ENCODE data around the gene GNAO1. TPM values are rescaled to one million over a fixed set of nuclear protein-coding genes. Genes with fewer than 3 reads are reported as not detected.

Gene GNAO1
- total RNA-seq, 1 donor from 2014 or later = 0.53 TPM

DNA sequence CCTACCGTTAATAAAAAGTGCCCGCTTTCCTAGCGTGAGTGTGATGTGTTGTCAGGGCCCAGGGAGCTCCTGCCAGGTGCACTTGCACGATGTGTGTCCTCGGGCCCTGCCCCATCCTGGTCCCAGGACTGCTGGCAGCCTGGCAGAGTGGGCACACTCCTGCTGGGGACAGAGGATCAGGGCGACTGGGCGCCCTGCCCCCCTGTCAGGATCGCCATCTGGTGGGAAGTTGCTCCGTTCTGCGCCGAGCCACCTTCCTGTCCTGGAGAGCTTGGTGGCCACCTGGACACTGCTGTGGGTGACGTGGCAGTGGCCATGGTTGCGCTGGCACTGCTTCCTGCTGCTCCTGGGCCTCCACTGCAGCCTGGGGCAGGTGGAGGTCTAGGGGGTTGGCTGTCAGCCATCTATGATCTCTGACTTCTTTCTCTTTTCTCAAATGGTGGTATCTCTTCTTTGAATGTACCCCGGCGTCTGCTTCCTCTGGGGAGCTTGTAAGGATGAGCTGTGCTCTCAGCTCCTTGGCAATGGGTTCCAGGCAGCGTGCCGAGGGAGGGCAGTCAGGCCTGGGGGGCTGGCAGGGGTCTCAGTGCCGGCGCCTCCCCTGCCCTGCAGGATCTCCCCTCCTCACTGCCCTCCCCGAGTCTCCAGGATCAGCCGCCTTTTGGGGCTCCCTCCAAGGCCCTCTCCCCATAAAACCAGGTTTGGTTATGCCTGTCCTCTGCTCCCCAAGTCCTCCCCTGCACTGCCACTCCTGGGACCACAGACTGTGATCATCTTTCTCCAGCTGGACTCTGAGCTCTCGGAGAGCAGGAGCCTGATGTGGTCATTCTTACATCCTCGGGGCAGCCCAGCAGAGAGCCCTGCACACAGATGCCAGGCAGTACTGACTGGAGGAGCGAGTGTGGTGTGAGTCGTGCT is 157.1 kb downstream of the GNAO1 start:
- no peaks in the 10 kb centered on the region for H3K9me3 ChIP-seq
- no peak overlapping the region for H3K27ac ChIP-seq
- no peak overlapping the region for H3K4me3 ChIP-seq
- H3K27me3 ChIP-seq = no peaks in the 10 kb centered on the region
- DNase-seq (ENCODE audit: low spot score in 2 of 2) = no peak
- H3K36me3 ChIP-seq = no peaks in the 10 kb centered on the region
- intact Hi-C loops (cut with DNase I) = no loop called here
- no peaks in the 10 kb centered on the region for H3K4me1 ChIP-seq
- TF ChIP-seq, protein P1, sequence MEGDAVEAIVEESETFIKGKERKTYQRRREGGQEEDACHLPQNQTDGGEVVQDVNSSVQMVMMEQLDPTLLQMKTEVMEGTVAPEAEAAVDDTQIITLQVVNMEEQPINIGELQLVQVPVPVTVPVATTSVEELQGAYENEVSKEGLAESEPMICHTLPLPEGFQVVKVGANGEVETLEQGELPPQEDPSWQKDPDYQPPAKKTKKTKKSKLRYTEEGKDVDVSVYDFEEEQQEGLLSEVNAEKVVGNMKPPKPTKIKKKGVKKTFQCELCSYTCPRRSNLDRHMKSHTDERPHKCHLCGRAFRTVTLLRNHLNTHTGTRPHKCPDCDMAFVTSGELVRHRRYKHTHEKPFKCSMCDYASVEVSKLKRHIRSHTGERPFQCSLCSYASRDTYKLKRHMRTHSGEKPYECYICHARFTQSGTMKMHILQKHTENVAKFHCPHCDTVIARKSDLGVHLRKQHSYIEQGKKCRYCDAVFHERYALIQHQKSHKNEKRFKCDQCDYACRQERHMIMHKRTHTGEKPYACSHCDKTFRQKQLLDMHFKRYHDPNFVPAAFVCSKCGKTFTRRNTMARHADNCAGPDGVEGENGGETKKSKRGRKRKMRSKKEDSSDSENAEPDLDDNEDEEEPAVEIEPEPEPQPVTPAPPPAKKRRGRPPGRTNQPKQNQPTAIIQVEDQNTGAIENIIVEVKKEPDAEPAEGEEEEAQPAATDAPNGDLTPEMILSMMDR (IDR thresholded peaks at IDR 0.05) = no peak

DNA sequence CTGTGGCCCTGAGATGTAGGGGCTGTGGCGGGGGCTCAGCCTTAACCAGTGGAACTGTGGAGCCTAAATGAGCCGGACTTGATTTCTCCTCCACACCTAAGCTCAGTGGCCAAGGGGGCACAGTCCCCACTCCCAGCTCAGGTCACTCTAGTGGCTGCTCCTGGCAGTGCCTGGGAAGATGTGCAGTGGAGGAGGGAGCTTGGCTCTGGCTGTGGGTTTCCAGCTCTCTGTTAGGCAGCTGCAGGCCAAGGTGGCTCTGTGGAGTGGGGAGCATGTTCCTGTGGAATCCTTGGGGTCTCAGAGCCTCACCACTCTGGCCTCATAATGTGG is 157.8 kb downstream of the GNAO1 start:
- Histone ChIP-seq H3K27me3 (no peaks in the 10 kb centered on the region), H3K9me3 (no peaks in the 10 kb centered on the region), H3K4me1 (no peaks in the 10 kb centered on the region), H3K27ac (no peak overlapping the region), H3K4me3 (no peak overlapping the region), H3K36me3 (no peaks in the 10 kb centered on the region)
- intact Hi-C loops (cut with DNase I) = no loop called here
- DNase-seq (ENCODE audit: low spot score in 2 of 2) = no peak
- TF ChIP-seq, protein P1 (IDR thresholded peaks at IDR 0.05) = no peak

DNA sequence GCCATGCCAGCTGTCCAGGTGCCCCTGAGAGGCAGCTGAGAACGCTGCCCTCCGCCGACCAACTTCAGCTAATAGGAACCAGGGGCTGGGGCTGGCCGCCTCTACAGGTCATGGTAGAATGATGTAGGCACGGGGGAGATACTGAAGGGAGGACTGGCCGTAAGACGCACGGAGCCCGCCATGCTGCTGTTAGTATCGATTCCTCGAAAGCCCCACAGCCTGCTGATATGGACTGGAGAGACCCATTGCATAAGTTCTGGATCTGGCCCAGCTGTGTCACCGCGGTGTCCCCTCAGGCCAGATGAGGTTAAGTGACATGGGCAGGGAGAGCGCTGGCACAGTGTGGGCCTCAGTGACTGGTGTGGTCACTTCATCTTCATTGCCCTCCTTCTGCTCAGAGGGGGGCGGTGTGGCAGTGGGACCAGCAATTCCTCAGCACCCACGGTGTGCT is 158.4 kb downstream of the GNAO1 start:
- Histone ChIP-seq H3K27me3 (no peaks in the 10 kb centered on the region), H3K27ac (no peak overlapping the region), H3K36me3 (no peaks in the 10 kb centered on the region), H3K4me3 (no peak overlapping the region), H3K9me3 (no peaks in the 10 kb centered on the region), H3K4me1 (no peaks in the 10 kb centered on the region)
- DNase-seq (ENCODE audit: low spot score in 2 of 2) = no peak
- TF ChIP-seq, protein P1 (IDR thresholded peaks at IDR 0.05) = no peak
- intact Hi-C loops (cut with DNase I) = no loop called here

DNA sequence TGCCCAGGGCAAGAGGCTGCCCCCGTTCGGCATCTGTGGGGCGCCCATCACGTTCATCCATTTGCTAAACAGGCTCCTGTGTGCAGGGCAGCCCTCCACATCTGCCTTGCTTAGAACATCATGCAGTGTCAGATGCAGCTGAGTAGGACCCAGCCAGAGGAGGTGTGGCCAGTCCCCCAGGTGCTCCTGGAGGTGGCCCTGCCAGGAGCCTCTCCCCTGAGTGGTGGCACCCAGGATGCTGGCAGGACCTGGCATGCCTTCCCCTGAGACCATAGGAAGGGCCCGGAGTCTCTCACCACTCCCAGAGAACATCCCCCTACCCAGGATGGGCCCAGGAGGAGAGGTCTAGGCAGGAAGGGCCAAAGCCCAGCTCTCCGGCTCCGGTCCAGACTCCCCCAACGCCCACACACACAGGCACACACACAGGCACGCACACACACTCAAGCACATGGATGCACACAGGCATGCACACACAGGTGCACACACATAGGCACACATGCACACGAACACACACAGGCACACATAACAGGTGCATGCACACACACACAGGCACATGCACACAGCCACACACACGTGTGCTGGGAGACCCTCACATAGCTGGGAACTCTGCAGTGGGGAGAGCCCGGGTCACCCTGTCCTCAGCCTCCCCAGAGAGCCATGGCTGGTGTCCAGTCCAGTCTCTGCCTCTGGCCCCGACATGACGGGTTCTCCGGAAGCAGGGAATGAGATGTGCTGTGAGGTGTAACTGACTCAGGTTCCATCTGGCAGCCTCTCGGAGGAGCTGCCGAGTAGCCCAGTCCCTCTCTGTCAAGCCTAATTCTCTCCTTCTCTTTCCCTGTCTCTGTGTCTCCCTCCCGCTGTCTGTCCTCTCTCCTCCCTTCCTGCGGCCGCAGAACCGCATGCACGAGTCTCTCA is 159.5 kb downstream of the GNAO1 start:
- Histone ChIP-seq H3K27ac (no peak overlapping the region), H3K27me3 (no peaks in the 10 kb centered on the region), H3K9me3 (no peaks in the 10 kb centered on the region), H3K4me1 (no peaks in the 10 kb centered on the region), H3K4me3 (no peak overlapping the region), H3K36me3 (no peaks in the 10 kb centered on the region)
- intact Hi-C loops (cut with DNase I) = no loop called here
- DNase-seq (ENCODE audit: low spot score in 2 of 2) = no peak
- TF ChIP-seq, protein P1 (IDR thresholded peaks at IDR 0.05) = no peak

DNA sequence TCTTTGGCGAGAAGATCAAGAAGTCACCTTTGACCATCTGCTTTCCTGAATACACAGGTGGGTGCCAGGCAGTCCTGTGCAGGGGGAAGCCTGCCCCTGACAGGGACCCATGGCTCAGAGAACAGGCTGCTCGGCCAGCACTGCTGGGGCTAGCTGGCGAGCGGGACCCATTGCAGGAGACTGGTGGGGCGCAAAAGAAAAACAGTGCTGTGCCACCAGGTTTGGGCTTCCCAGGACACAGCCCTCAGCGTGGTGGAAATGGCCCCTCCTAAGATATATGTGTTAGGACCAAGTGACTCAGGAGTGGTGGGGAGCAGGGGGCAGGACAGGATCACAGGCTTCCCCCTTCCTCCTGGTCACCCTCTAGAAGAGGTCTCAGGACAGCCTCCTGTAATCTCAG is 160.2 kb downstream of the GNAO1 start:
- no peak overlapping the region for H3K27ac ChIP-seq
- no peaks in the 10 kb centered on the region for H3K36me3 ChIP-seq
- no peak for DNase-seq (ENCODE audit: low spot score in 2 of 2)
- H3K4me3 ChIP-seq = no peak overlapping the region
- intact Hi-C loops (cut with DNase I) = no loop called here
- H3K9me3 ChIP-seq = no peaks in the 10 kb centered on the region
- TF ChIP-seq, protein P1 (IDR thresholded peaks at IDR 0.05) = no peak
- no peaks in the 10 kb centered on the region for H3K27me3 ChIP-seq
- H3K4me1 ChIP-seq = peaks cover 3 to 5% of the 10 kb centered on the region in 2 donors
